CD4-positive, alpha-beta T cell (primary cell): ENCODE results near the gene PEDS1. TPM values are rescaled to one million over a fixed set of nuclear protein-coding genes. Genes with fewer than 3 reads are reported as not detected.

Experiments
- ATAC-seq: fragments of 200-7000 bp; cut with Tn5 transposase; one replicate; pipeline ENCODE4 v1.10.0; 2022; ENCODE audit warnings: mild to moderate bottlenecking; ENCODE audit not compliant: poor library complexity
- CTCF ChIA-PET: fragments of 350-600 bp; sonication (Branson Sonifier 250); formaldehyde crosslinking; loops from one replicate; lab custom pipeline; 2021; ENCODE audit warnings: antibody characterized with exemption, inconsistent platforms; lab: Charles Lee
- POLR2A ChIA-PET: fragments of 350-600 bp; sonication (Branson Sonifier 250); formaldehyde crosslinking; loops from one replicate; lab custom pipeline; 2021; ENCODE audit warnings: antibody characterized with exemption, inconsistent platforms; lab: Charles Lee
- DNase-seq, 14 experiments: peaks; one replicate each; pipeline ENCODE4 v3.0.0-alpha.2; 2013 to 2020; ENCODE audit warnings: mixed read lengths in 2 of 14
- H3K27ac ChIP-seq, 2 donors: one replicate each; pipeline versions ENCODE4 v1.5.1 to v1.7.0; 2013; ENCODE audit warnings: low read length in 2 of 2, low read depth in 1 of 2, mild to moderate bottlenecking in 1 of 2
- H3K27me3 ChIP-seq, 2 experiments: 1 replicate in 1 of 2; 2 replicates in 1 of 2; pipeline versions ENCODE4 v1.6.1 to v1.7.0; 2013; ENCODE audit warnings: low read length in 2 of 2, control low read depth in 1 of 2, mild to moderate bottlenecking in 1 of 2, moderate library complexity in 1 of 2; ENCODE audit not compliant: insufficient read depth in 2 of 2, control insufficient read depth in 1 of 2
- H3K36me3 ChIP-seq: one replicate; pipeline ENCODE4 v1.6.1; 2013; ENCODE audit warnings: low read length, control low read depth; ENCODE audit not compliant: insufficient read depth
- H3K4me1 ChIP-seq: one replicate; pipeline ENCODE4 v1.6.1; 2013; ENCODE audit warnings: low read length, control low read depth; ENCODE audit not compliant: insufficient read depth
- H3K4me3 ChIP-seq: one replicate; pipeline ENCODE4 v1.5.1; 2013; ENCODE audit warnings: mild to moderate bottlenecking, low read length, moderate library complexity
- H3K9me3 ChIP-seq, 2 experiments: 1 replicate in 1 of 2; 2 replicates in 1 of 2; pipeline versions ENCODE4 v1.6.1 to v1.7.0; 2013; ENCODE audit warnings: low read length in 2 of 2, mild to moderate bottlenecking in 2 of 2, control low read depth in 1 of 2, moderate library complexity in 1 of 2; ENCODE audit not compliant: control insufficient read depth in 1 of 2, insufficient read depth in 1 of 2
- H3K27ac Mint-ChIP-seq: one replicate; pipeline ENCODE4 v1.8.0; 2020; ENCODE audit warnings: mixed read lengths
- H3K27me3 Mint-ChIP-seq: one replicate; pipeline ENCODE4 v1.8.0; 2021; ENCODE audit warnings: mixed read lengths
- H3K36me3 Mint-ChIP-seq: one replicate; pipeline ENCODE4 v1.8.0; 2021; ENCODE audit warnings: low read depth, mixed read lengths
- H3K4me1 Mint-ChIP-seq: one replicate; pipeline ENCODE4 v1.8.0; 2021; ENCODE audit warnings: low read depth, mixed read lengths
- H3K4me3 Mint-ChIP-seq: one replicate; pipeline ENCODE4 v1.8.0; 2020; ENCODE audit warnings: mild to moderate bottlenecking, mixed read lengths
- H3K9me3 Mint-ChIP-seq: one replicate; pipeline ENCODE4 v1.8.0; 2020; ENCODE audit warnings: mixed read lengths
- CTCF ChIP-seq: fragments of 200-600 bp; IDR thresholded peaks from one replicate; pipeline ENCODE4 v1.8.0; 2022; ENCODE audit warnings: antibody characterized with exemption, mild to moderate bottlenecking
- intact Hi-C, 2 experiments: fragments of 100-400 bp; cut with DNase I in 1 of 2; cut with micrococcal nuclease in 1 of 2; formaldehyde crosslinking; loops; one replicate each; pipeline versions ENCODE4 v1.15.1 to v1.9.0; 2023 to 2025; cut with DNase I, micrococcal nuclease
- total RNA-seq, 174 experiments: library from RNA in 2 of 174; stranded (reverse) in 2 of 174; gene quantifications; one replicate each; pipeline ENCODE4 v1.2.3 and lab custom pipeline; 2021 to 2026

The PEDS1 gene
- total RNA-seq, 2 experiments from 2014 or later: 21.3 to 21.9 TPM

GRCh38 chr20:50188879-50189680 is 35.6 kb upstream of the PEDS1 start:
- H3K36me3 ChIP-seq: peaks cover 3% of the 10 kb centered on the region
- Mint-ChIP-seq H3K27me3 (peaks cover 17% of the 10 kb centered on the region), H3K4me3 (peak overlapping the region; percentile 76), H3K9me3 (no peaks in the 10 kb centered on the region), H3K36me3 (peaks cover 6% of the 10 kb centered on the region), H3K27ac (peak overlapping the region; percentile 42), H3K4me1 (peaks cover 21% of the 10 kb centered on the region)
- H3K9me3 ChIP-seq: no peaks in the 10 kb centered on the region
- ATAC-seq (no peak), DNase-seq (peak in 1 of 14 experiments; percentile 44)
- H3K4me3 ChIP-seq: no peak overlapping the region
- TF ChIP-seq CTCF: no peak
- peaks cover 31% of the 10 kb centered on the region for H3K4me1 ChIP-seq
- POLR2A ChIA-PET: interaction anchor here (0.8 to 3.0 kb wide), 3 partner anchors 11 to 322 kb away, joined by 3 to 21 read pairs (median 3); partner anchors contain the start of gene PTPN1
- peaks cover 0 to 8% of the 10 kb centered on the region in 2 experiments for H3K27me3 ChIP-seq
- CTCF ChIA-PET: interaction anchor here (1.1 to 2.6 kb wide), 4 partner anchors 10 to 387 kb away, joined by 3 to 8 read pairs (median 4); no protein-coding TSS in a partner anchor
- intact Hi-C loops: loop anchor here (2.0 to 10.0 kb wide), 3 partner anchors 390 to 566 kb away; partner anchors contain the start of gene PARD6B (in 1 of the 2)
- H3K27ac ChIP-seq: no peak overlapping the region

- DNase-seq: no peak
- Mint-ChIP-seq H3K4me1 (peaks cover 13% of the 10 kb centered on the region), H3K27me3 (peaks cover 17% of the 10 kb centered on the region), H3K36me3 (peaks cover 6% of the 10 kb centered on the region), H3K9me3 (no peaks in the 10 kb centered on the region), H3K27ac (peak overlapping the region; percentile 26), H3K4me3 (peak overlapping the region; percentile 70)
- intact Hi-C loops: loop anchor here (2.0 to 10.0 kb wide), 3 partner anchors 391 to 567 kb away; partner anchors contain the start of gene PARD6B (in 1 of the 2)
- CTCF ChIA-PET: interaction anchor here (1.1 to 2.6 kb wide), 3 partner anchors 9 to 387 kb away, joined by 3 to 8 read pairs (median 4); no protein-coding TSS in a partner anchor
- no peak for TF ChIP-seq CTCF
- Histone ChIP-seq H3K27ac (no peak overlapping the region), H3K27me3 (peaks cover 0 to 8% of the 10 kb centered on the region in 2 experiments), H3K4me1 (peaks cover 23% of the 10 kb centered on the region), H3K9me3 (no peaks in the 10 kb centered on the region), H3K4me3 (no peak overlapping the region), H3K36me3 (no peaks in the 10 kb centered on the region)
- ATAC-seq: no peak
- POLR2A ChIA-PET: interaction anchor here (0.8 kb wide), 1 partner anchor 12 kb away, joined by 3 read pairs; no protein-coding TSS in a partner anchor
Measured at GRCh38 chr20:50188287-50188688, 34.8 kb upstream of the PEDS1 start.

GRCh38 chr20:50187403-50188051 is 34.0 kb upstream of the PEDS1 start:
- Mint-ChIP-seq H3K9me3 (no peaks in the 10 kb centered on the region), H3K4me3 (peak overlapping the region; percentile 70), H3K4me1 (peaks cover 5% of the 10 kb centered on the region), H3K27me3 (peaks cover 17% of the 10 kb centered on the region), H3K36me3 (peaks cover 5% of the 10 kb centered on the region), H3K27ac (peak overlapping the region; percentile 26)
- ATAC-seq: no peak
- DNase-seq: no peak
- POLR2A ChIA-PET: interaction anchor here (0.7 kb wide), 1 partner anchor 67 kb away, joined by 4 read pairs; no protein-coding TSS in a partner anchor
- Histone ChIP-seq H3K4me3 (no peak overlapping the region), H3K36me3 (no peaks in the 10 kb centered on the region), H3K4me1 (peaks cover 15% of the 10 kb centered on the region), H3K9me3 (no peaks in the 10 kb centered on the region), H3K27me3 (peaks cover 0 to 8% of the 10 kb centered on the region in 2 experiments), H3K27ac (no peak overlapping the region)
- TF ChIP-seq CTCF: no peak
- intact Hi-C loops: loop anchor here (2.0 to 10.0 kb wide), 4 partner anchors 389 to 567 kb away; partner anchors contain the start of gene PARD6B (in 1 of the 2)
- CTCF ChIA-PET: interaction anchor here (1.1 kb wide), 1 partner anchor 67 kb away, joined by 3 read pairs; no protein-coding TSS in a partner anchor
